ENCODE data around the gene OPN5. TPM values are rescaled to one million over a fixed set of nuclear protein-coding genes. Genes with fewer than 3 reads are reported as not detected.

The OPN5 gene
- polyA plus RNA-seq, 1 of the 3 experiments (the other 2 are of a cell fraction), result not detected

GRCh38 chr6:47801984-47802383 is 20.2 kb downstream of the OPN5 start:
- no peak overlapping the region for H3K4me2 ChIP-seq
- no peaks in the 10 kb centered on the region for H4K20me1 ChIP-seq (ENCODE audit: insufficient read depth)
- POLR2A ChIA-PET, result interaction anchor here (0.6 kb wide), 1 partner anchor 410 kb away, joined by 4 read pairs; no protein-coding TSS in a partner anchor
- H3K4me1 ChIP-seq (ENCODE audit: control insufficient read depth in 1 of 2, insufficient read depth in 2 of 2, low read depth in 1 of 2, low read length in 1 of 2), result no peaks in the 10 kb centered on the region
- H3F3A ChIP-seq (replicated peaks; ENCODE audit: insufficient read depth), result no peaks in the 10 kb centered on the region
- H2AFZ ChIP-seq (ENCODE audit: low read depth), result no peak overlapping the region
- H3K9ac ChIP-seq, result no peak overlapping the region
- no peaks in the 10 kb centered on the region for H3K79me2 ChIP-seq (ENCODE audit: insufficient read depth)
- TF ChIP-seq RFX5 (IDR thresholded peaks at IDR 0.05; ENCODE audit: low read length) (no peak), POLR2AphosphoS5 (IDR thresholded peaks at IDR 0.05; ENCODE audit: low read depth, low read length) (no peak), GATA2 (CRISPR knock-in tag; IDR thresholded peaks at IDR 0.05) (no peak), RAD21 (IDR thresholded peaks at IDR 0.05; ENCODE audit: low read length) (no peak), CTCF (IDR thresholded peaks at IDR 0.05) (no peak)
- H3K27ac ChIP-seq (ENCODE audit: low read depth in 2 of 2, low read length in 1 of 2), result no peak overlapping the region
- no peaks in the 10 kb centered on the region for H3K36me3 ChIP-seq (replicated peaks in 1 of 2; ENCODE audit: control insufficient read depth in 1 of 2, insufficient read depth in 2 of 2, low read length in 1 of 2)
- CTCF ChIA-PET, result interaction anchor here (0.9 to 2.2 kb wide), 4 partner anchors 9 to 171 kb away, joined by 3 to 16 read pairs (median 4); no protein-coding TSS in a partner anchor
- H3K4me3 ChIP-seq (ENCODE audit: low read depth in 2 of 2, low read length in 1 of 2), result no peak overlapping the region
- WGBS (ENCODE audit: low lambda C conversion rate), result 0% methylated on average over 2 of the region's 2 CpGs
- no peaks in the 10 kb centered on the region for H3K9me2 ChIP-seq
- H3K27me3 ChIP-seq (ENCODE audit: insufficient read depth), result peaks cover 15% of the 10 kb centered on the region; the same call in 1 of the 2 replicates
- H3K9me3 ChIP-seq, result no peaks in the 10 kb centered on the region
- DNase-seq, result no peak

GRCh38 chr6:47804821-47805220 is 23.0 kb downstream of the OPN5 start:
- POLR2A ChIA-PET, result no interaction called here
- H2AFZ ChIP-seq (ENCODE audit: low read depth), result no peak overlapping the region

More at GRCh38 chr6:47804821-47805220, 23.0 kb downstream of the OPN5 start:
- Histone ChIP-seq H3F3A (replicated peaks; ENCODE audit: insufficient read depth) (no peaks in the 10 kb centered on the region), H3K36me3 (replicated peaks in 1 of 2; ENCODE audit: control insufficient read depth in 1 of 2, insufficient read depth in 2 of 2, low read length in 1 of 2) (no peaks in the 10 kb centered on the region), H3K9me3 (no peaks in the 10 kb centered on the region), H3K9ac (no peak overlapping the region), H4K20me1 (ENCODE audit: insufficient read depth) (no peaks in the 10 kb centered on the region), H3K79me2 (ENCODE audit: insufficient read depth) (no peaks in the 10 kb centered on the region), H3K4me3 (ENCODE audit: low read depth in 2 of 2, low read length in 1 of 2) (no peak overlapping the region), H3K9me2 (no peaks in the 10 kb centered on the region), H3K4me1 (ENCODE audit: control insufficient read depth in 1 of 2, insufficient read depth in 2 of 2, low read depth in 1 of 2, low read length in 1 of 2) (no peaks in the 10 kb centered on the region), H3K4me2 (no peak overlapping the region), H3K27ac (ENCODE audit: low read depth in 2 of 2, low read length in 1 of 2) (no peak overlapping the region), H3K27me3 (ENCODE audit: insufficient read depth) (peaks cover 37% of the 10 kb centered on the region; the same call in 1 of the 2 replicates)
- WGBS (ENCODE audit: low lambda C conversion rate), result 3% methylated on average over 2 of the region's 2 CpGs
- TF ChIP-seq FOXJ3 (CRISPR knock-in tag; IDR thresholded peaks at IDR 0.05), result no peak
- no peak for TF ChIP-seq SMC3 (IDR thresholded peaks at IDR 0.05; ENCODE audit: low read depth, low read length)
- no peak for TF ChIP-seq NRF1 (IDR thresholded peaks at IDR 0.05; ENCODE audit: low read depth, low read length)
- no peak for TF ChIP-seq TEAD4 (IDR thresholded peaks at IDR 0.05; ENCODE audit: borderline replicate concordance, insufficient read depth)
- no peak for TF ChIP-seq NFIC (IDR thresholded peaks at IDR 0.05; ENCODE audit: borderline replicate concordance)
- TF ChIP-seq RCOR1 (IDR thresholded peaks at IDR 0.05; ENCODE audit: low read length), result no peak
- no peak for TF ChIP-seq USF1 (IDR thresholded peaks at IDR 0.05; ENCODE audit: borderline replicate concordance, low read depth)
- no peak for TF ChIP-seq MEF2A (IDR thresholded peaks at IDR 0.05; ENCODE audit: borderline replicate concordance, low read depth)
- no peak for TF ChIP-seq FOXM1 (IDR thresholded peaks at IDR 0.05; ENCODE audit: low read depth)
- no peak for TF ChIP-seq EP300 (IDR thresholded peaks at IDR 0.05; ENCODE audit: borderline replicate concordance in 1 of 2, low read depth in 1 of 2, low read length in 1 of 2)
- DNase-seq, result no peak
- CTCF ChIA-PET, result interaction anchor here (2.3 kb wide), 1 partner anchor 17 kb away, joined by 10 read pairs; no protein-coding TSS in a partner anchor

All from SK-N-SH (cell line).